Nephron (organoid): Measurements from ENCODE around the gene MYO1A.

Experiments used
- H3K27ac Mint-ChIP-seq, 3 experiments: 2 replicates each; pipeline ENCODE4 v1.8.0; 2020; ENCODE audit warnings: mixed read lengths in 3 of 3, mild to moderate bottlenecking in 2 of 3, moderate library complexity in 1 of 3
- H3K27me3 Mint-ChIP-seq: 2 replicates; pipeline ENCODE4 v1.8.0; 2021; ENCODE audit warnings: low read depth, mild to moderate bottlenecking, moderate library complexity, mixed read lengths
- H3K36me3 Mint-ChIP-seq: 2 replicates; pipeline ENCODE4 v1.8.0; 2020; ENCODE audit warnings: low read depth, mixed read lengths
- H3K4me1 Mint-ChIP-seq: 2 replicates; pipeline ENCODE4 v1.8.0; 2020; ENCODE audit warnings: mixed read lengths
- H3K4me3 Mint-ChIP-seq, 3 experiments: 2 replicates each; pipeline ENCODE4 v1.8.0; 2020; ENCODE audit warnings: mild to moderate bottlenecking in 3 of 3, mixed read lengths in 3 of 3, moderate library complexity in 2 of 3
- H3K9me3 Mint-ChIP-seq: 2 replicates; pipeline ENCODE4 v1.8.0; 2020; ENCODE audit warnings: mixed read lengths
- TF ChIP-seq, protein P1 (sequence below), 3 experiments: fragments of 200-600 bp; sonication (generic); IDR thresholded peaks; one replicate each; pipeline ENCODE4 v1.5.0; 2021; ENCODE audit warnings: antibody characterized with exemption in 3 of 3; ENCODE audit not compliant: unreplicated experiment in 3 of 3

Gene MYO1A

DNA sequence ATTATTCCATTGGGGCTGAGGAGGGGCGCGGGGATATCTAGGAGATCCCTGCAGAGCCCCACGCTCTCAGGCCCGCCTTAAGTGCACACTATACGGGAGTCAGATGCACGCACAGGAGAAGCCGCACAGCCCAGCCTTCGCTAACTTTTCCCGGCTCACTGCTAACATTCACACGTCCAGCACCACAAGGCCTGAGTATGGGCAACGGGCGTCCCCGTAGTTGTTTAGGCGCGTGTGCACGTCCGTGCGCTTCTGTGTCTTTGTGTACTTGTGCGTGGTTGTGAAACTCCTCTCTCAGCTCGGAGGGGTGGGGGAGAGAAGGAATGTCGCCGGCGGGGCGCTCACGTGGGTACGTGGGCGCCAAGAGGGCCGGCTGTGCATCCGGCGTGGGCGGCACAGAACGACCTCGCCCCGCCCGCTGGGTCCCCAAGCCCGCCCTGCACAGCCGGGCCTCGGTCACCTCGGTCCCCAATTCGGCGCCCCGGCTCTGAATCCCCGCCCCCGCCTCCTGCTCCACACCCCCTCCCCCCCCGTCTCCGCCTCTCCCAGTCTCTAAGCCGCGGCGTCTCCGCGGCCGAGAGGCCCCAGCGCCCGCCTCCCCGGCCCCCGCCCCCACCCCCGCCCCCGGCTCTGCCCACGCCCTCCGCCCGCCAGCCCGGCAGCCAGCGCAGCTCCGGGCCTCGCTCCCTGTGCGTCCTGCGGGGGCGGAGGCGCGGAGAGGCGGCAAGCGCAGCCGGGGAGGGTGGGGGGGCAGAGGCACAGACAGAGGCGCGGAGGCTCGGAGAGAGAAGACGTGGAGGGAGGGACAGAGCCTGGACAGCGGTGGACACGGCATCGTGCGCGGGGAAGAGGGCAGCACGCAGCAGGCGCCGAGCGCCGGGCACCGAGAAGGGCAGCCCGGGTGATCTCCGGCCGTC lies 38.7 kb upstream of the MYO1A start, which contains the start of gene NAB2:
NAB2 (plus strand) TSS at position 761 of the 917 bp plus-strand sequence. CDS start 158 bp downstream, outside the sequence.
- H3K4me1 Mint-ChIP-seq, result peaks cover 60% of the 10 kb centered on the region
- H3K27ac Mint-ChIP-seq, result peak within 1 kb of the TSS; percentile 100
- peak within 1 kb of the TSS; percentile 92 to 98 (median 98) for H3K4me3 Mint-ChIP-seq
- no peaks in the 10 kb centered on the region for H3K27me3 Mint-ChIP-seq
- TF ChIP-seq, protein P1, sequence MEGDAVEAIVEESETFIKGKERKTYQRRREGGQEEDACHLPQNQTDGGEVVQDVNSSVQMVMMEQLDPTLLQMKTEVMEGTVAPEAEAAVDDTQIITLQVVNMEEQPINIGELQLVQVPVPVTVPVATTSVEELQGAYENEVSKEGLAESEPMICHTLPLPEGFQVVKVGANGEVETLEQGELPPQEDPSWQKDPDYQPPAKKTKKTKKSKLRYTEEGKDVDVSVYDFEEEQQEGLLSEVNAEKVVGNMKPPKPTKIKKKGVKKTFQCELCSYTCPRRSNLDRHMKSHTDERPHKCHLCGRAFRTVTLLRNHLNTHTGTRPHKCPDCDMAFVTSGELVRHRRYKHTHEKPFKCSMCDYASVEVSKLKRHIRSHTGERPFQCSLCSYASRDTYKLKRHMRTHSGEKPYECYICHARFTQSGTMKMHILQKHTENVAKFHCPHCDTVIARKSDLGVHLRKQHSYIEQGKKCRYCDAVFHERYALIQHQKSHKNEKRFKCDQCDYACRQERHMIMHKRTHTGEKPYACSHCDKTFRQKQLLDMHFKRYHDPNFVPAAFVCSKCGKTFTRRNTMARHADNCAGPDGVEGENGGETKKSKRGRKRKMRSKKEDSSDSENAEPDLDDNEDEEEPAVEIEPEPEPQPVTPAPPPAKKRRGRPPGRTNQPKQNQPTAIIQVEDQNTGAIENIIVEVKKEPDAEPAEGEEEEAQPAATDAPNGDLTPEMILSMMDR (IDR thresholded peaks at IDR 0.05; ENCODE audit: unreplicated experiment in 3 of 3), result no peak
- peaks cover 26% of the 10 kb centered on the region for H3K36me3 Mint-ChIP-seq
- H3K9me3 Mint-ChIP-seq, result no peaks in the 10 kb centered on the region

DNA sequence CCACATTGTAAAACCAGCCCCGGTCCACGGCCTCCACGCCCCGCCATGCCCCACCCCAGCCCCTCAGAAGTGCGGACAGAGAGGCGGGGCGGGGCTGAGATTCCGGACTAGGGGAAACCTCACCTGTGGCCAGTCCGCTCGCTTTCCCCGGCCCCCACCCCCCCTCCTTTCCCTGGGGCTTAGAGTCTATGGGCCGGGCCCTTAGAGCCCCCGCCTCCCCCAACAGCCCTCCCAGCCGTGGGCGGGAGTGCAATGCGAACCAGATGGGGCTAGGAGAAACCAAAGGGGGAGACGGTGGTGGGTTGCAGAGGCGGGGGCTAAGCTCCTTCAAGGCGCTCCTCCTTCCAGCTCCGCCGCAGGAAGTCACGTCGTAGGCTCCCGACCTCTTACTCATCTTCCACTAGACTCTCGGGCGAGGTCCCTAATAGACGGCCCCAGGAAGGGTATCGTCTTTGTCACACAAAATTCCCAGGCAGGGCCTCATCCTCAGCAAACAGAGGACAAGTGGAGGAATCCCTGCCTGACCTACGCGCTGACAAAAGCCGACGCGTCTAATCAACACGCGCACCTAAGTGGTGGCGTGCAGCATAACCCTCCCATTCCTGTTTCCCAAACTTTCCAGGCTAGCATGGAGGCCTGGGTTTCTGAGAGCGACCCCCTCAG lies 37.9 kb upstream of the MYO1A start:
- H3K4me3 Mint-ChIP-seq, result peak overlapping the region; percentile 87 to 98 (median 88)
- TF ChIP-seq, protein P1 (IDR thresholded peaks at IDR 0.05; ENCODE audit: unreplicated experiment in 3 of 3), result no peak
- H3K4me1 Mint-ChIP-seq, result peaks cover 60% of the 10 kb centered on the region
- H3K27me3 Mint-ChIP-seq, result no peaks in the 10 kb centered on the region
- H3K36me3 Mint-ChIP-seq, result peaks cover 23% of the 10 kb centered on the region
- peak overlapping the region; percentile 100 for H3K27ac Mint-ChIP-seq
- no peaks in the 10 kb centered on the region for H3K9me3 Mint-ChIP-seq

DNA sequence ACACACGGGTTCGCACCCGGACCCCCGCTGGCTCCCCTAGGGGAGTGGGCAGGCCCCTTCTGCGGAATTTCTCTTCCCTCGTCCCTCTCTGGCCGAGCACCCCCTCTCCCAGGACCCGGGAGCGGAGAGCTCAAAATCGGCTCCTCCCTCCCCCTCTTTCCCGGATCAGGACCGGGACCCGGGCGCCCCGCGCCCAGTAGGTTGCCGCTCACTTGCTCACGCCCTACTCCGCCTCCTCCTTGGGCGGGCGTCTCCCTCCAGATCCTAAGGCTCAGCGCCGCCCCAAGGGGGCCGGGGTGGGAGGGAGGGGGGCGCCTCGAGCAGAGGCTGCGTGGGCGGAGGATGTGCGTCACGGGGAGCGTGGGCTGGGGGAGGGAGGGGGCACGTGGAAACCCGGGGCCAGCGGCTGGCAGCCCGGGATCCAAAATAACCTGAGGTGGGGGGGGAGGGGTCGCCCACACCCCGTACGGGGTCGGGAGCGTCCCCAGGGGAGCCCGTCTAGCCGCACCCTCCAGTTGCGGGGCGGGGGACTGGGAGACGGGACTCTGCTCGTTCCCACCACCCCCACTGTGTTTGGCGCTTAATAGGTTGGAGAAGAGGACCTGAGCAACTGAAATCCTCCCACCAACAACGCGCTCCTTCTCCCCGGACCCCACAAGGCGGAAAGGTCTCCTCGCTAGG lies 37.2 kb upstream of the MYO1A start:
- peak overlapping the region; percentile 87 to 98 (median 91) for H3K4me3 Mint-ChIP-seq
- no peaks in the 10 kb centered on the region for H3K27me3 Mint-ChIP-seq
- TF ChIP-seq, protein P1 (IDR thresholded peaks at IDR 0.05; ENCODE audit: unreplicated experiment in 3 of 3), result no peak
- peaks cover 16% of the 10 kb centered on the region for H3K36me3 Mint-ChIP-seq
- peak overlapping the region; percentile 100 for H3K27ac Mint-ChIP-seq
- H3K9me3 Mint-ChIP-seq, result no peaks in the 10 kb centered on the region
- H3K4me1 Mint-ChIP-seq, result peaks cover 53% of the 10 kb centered on the region

DNA sequence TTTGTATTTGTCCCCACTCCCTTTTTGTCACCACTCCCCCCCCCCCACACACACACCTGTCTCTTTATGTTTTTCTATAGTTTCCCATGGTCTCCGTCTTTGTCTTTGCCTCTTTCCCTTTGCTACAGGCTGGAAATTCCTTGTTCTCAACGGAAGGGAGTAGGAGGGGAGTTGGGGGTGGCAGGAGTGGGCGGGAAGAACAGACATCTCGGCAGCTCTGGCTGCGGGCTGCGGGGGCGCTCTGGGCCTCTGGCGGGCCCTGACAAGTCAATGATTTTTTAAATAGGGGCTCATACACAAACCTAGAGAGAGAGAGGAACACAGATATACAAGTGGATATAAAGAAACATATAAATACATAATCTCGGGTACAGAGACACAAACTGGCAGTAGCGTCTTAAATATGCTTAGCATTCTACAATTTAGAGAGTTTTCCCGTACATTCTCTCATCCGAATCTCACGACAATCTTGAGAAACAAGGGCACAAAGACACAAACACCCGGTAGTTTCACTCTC lies 36.6 kb upstream of the MYO1A start:
- Mint-ChIP-seq H3K27me3 (no peaks in the 10 kb centered on the region), H3K36me3 (peaks cover 13% of the 10 kb centered on the region), H3K4me3 (peak overlapping the region; percentile 87 to 91 (median 91)), H3K27ac (peak overlapping the region; percentile 99 to 100 (median 100)), H3K9me3 (no peaks in the 10 kb centered on the region), H3K4me1 (peaks cover 47% of the 10 kb centered on the region)
- TF ChIP-seq, protein P1 (IDR thresholded peaks at IDR 0.05; ENCODE audit: unreplicated experiment in 3 of 3), result peak; percentile 34 to 46 (median 36)

DNA sequence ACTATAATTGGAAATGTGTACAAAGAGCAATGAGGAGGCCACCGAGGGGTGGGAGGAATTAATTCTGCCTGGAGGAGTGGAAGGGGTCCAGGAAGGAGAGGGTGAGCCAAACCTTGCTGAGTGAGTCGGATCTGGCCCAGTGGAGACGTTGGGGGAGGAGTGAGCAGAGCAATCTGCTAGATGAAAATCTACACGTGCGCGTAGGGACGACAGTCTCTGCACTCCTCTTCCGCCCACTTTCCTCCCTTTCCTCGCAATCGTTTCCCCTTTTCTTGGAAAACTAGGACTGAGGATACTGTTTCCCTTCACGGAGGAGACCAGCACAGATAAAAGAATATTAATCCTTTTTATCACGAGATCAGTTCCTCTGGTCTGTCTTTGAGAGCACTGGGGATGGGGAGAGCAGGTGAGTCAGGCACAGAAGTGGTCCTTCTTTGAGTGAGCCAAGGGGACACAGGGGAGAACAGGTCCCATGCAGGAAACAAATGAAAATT lies 36.1 kb upstream of the MYO1A start:
- peaks cover 11% of the 10 kb centered on the region for H3K36me3 Mint-ChIP-seq

More for the DNA sequence above, 36.1 kb upstream of the MYO1A start:
- peaks cover 43% of the 10 kb centered on the region for H3K4me1 Mint-ChIP-seq
- TF ChIP-seq, protein P1 (IDR thresholded peaks at IDR 0.05; ENCODE audit: unreplicated experiment in 3 of 3), result no peak
- H3K27ac Mint-ChIP-seq, result peak overlapping the region; percentile 99 to 100 (median 100)
- no peaks in the 10 kb centered on the region for H3K27me3 Mint-ChIP-seq
- H3K4me3 Mint-ChIP-seq, result peak overlapping the region; percentile 87 to 91 (median 91)
- H3K9me3 Mint-ChIP-seq, result no peaks in the 10 kb centered on the region
